ENCODE results near the gene IPCEF1. TPM values are rescaled to one million over a fixed set of nuclear protein-coding genes. Genes with fewer than 3 reads are reported as not detected.
"Not testable (repeated sequence)": the region's sequence is repeated elsewhere in the genome, so short reads cannot be mapped to it uniquely, and the experiment has no call there.

Gene IPCEF1
- total RNA-seq, 1 donor = 0.54 TPM

GRCh38 chr6:154213782-154214181 lies 142.8 kb downstream of the IPCEF1 start:
- TF ChIP-seq, protein P1, sequence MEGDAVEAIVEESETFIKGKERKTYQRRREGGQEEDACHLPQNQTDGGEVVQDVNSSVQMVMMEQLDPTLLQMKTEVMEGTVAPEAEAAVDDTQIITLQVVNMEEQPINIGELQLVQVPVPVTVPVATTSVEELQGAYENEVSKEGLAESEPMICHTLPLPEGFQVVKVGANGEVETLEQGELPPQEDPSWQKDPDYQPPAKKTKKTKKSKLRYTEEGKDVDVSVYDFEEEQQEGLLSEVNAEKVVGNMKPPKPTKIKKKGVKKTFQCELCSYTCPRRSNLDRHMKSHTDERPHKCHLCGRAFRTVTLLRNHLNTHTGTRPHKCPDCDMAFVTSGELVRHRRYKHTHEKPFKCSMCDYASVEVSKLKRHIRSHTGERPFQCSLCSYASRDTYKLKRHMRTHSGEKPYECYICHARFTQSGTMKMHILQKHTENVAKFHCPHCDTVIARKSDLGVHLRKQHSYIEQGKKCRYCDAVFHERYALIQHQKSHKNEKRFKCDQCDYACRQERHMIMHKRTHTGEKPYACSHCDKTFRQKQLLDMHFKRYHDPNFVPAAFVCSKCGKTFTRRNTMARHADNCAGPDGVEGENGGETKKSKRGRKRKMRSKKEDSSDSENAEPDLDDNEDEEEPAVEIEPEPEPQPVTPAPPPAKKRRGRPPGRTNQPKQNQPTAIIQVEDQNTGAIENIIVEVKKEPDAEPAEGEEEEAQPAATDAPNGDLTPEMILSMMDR (IDR thresholded peaks at IDR 0.05; ENCODE audit: insufficient read depth, low read length) = no peak
- DNase-seq (ENCODE audit: low read depth) = no peak
- H3K4me3 ChIP-seq (ENCODE audit: low read depth, low read length) = no peak overlapping the region

- TF ChIP-seq, protein P1 (IDR thresholded peaks at IDR 0.05; ENCODE audit: insufficient read depth, low read length) = no peak
- no peak overlapping the region for H3K4me3 ChIP-seq (ENCODE audit: low read depth, low read length)
- DNase-seq (ENCODE audit: low read depth) = no peak
These were observed 145.9 kb downstream of the IPCEF1 start for GRCh38 chr6:154210678-154211077.

- DNase-seq (ENCODE audit: low read depth) = no peak
- TF ChIP-seq, protein P1 (IDR thresholded peaks at IDR 0.05; ENCODE audit: insufficient read depth, low read length) = no peak
- H3K4me3 ChIP-seq (ENCODE audit: low read depth, low read length) = no peak overlapping the region
These were observed 147.0 kb downstream of the IPCEF1 start for GRCh38 chr6:154209555-154209954.

GRCh38 chr6:154206996-154207395 lies 149.6 kb downstream of the IPCEF1 start:
- TF ChIP-seq, protein P1 (IDR thresholded peaks at IDR 0.05; ENCODE audit: insufficient read depth, low read length) = no peak
- no peak for DNase-seq (ENCODE audit: low read depth)
- no peak overlapping the region for H3K4me3 ChIP-seq (ENCODE audit: low read depth, low read length)

GRCh38 chr6:154206141-154206540 lies 150.5 kb downstream of the IPCEF1 start:
- no peak for DNase-seq (ENCODE audit: low read depth)
- TF ChIP-seq, protein P1 (IDR thresholded peaks at IDR 0.05; ENCODE audit: insufficient read depth, low read length) = no peak
- H3K4me3 ChIP-seq (ENCODE audit: low read depth, low read length) = no peak overlapping the region

- no peak overlapping the region for H3K4me3 ChIP-seq (ENCODE audit: low read depth, low read length)
- DNase-seq (ENCODE audit: low read depth) = no peak
- TF ChIP-seq, protein P1 (IDR thresholded peaks at IDR 0.05; ENCODE audit: insufficient read depth, low read length) = no peak
These were observed 153.6 kb downstream of the IPCEF1 start for GRCh38 chr6:154202958-154203357.

- H3K4me3 ChIP-seq (ENCODE audit: low read depth, low read length) = no peak overlapping the region
- TF ChIP-seq, protein P1 (IDR thresholded peaks at IDR 0.05; ENCODE audit: insufficient read depth, low read length) = no peak
- no peak for DNase-seq (ENCODE audit: low read depth)
These were observed 154.3 kb downstream of the IPCEF1 start for GRCh38 chr6:154202339-154202738.

GRCh38 chr6:154201688-154202087 lies 154.9 kb downstream of the IPCEF1 start:
- DNase-seq (ENCODE audit: low read depth); H3K4me3 ChIP-seq (ENCODE audit: low read depth, low read length): not testable (repeated sequence)

Data from fibroblast of the aortic adventitia (primary cell).